ENCODE measurements around the gene PTPRN2.

Gene PTPRN2

DNA sequence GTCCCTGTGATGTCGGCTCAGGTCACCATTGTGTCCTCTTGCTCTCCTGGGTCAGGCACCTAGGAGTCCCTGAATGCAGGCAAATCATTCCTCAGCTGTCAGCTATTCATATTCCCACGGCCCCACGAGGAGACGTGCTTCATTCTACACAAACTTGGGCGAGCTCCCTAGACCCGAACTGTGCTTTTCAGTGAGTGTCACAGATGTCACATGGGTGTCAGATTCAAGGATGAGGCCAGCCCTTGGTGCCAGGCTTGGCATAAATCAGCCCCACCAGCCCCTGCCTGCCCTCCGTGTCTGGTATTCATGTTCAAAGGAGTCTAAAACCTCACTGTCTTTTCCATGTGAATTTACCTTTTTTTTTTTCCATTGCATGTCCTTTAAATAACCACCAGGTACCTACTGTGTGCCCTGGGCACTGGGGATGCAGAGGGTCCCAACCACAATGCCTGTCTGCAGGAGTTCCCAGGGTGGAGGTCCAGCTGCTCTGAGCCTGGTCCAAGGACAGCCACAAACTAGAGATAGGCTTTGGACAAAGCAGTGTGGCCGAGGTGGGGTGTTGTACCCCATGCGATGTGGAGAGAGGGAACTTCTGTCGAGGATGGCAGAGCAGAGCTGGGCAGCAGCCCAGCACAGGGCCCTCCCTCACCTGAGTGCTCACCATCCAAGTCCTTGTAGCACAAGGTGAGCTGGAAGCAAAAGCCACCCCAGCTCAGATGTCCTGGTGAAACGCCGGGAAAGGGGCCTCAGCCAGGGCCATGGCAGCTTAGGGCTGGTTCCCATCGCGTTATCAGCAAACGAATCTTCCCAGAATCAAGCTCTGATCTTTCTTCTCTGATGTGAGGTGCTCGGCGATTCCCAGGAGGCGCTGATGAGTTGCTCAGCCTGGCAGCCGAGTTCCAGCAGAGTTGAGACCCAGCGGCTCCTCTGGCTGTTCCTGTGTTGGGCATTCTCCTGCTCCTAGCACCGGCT lies 611.9 kb downstream of the PTPRN2 start:
- DNase-seq (ENCODE audit: low spot score), result no peak

DNA sequence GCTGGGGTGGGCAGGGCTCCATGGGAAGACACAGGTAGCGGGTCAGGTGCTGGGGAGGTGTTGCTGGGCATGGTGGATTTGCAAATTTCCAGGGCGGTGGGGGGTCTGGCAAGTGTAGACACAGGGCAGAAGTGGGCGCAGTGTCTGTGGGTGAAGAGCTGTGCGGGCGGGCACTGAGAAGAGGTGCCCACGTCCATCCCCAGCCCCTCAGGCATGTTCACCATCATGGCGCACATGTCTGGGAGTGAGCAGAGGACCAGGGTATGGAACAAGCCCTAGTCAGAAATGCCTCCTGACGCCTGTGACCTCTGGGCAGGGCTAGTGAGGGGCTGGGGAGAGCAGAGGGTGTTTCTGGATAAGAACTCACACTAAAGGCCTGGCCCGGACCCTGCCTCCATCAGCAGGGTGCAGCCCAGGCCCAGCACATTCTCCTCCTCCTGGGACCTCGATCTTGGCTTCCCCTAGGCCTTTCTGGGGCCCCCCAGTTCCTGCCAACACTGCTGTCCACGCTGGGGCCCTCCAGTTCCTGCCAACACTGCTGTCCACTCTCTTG lies 612.9 kb downstream of the PTPRN2 start:
- DNase-seq (ENCODE audit: low spot score), result no peak

- DNase-seq (ENCODE audit: low spot score), result no peak
These were observed 613.5 kb downstream of the PTPRN2 start for GRCh38 chr7:157973971-157974677.

DNA sequence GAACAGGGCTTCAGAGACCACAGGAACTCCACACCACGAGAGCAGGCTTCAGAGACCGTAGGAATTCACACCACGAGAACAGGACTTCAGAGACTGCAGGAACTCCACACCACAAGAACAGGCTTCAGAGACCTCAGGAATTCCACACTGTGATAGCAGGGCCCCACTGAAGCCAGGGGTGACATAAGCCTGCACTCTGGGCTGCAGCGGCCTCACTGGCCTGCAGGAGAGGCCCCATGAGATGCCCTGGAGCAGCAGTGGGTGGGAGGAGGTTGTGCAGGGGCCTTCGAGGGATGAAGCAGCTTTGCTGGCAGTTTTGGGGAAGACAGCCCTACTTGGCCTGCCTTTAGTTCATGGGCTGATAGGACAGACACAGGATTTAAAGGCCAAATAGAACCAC lies 614.7 kb downstream of the PTPRN2 start:
- no peak for DNase-seq (ENCODE audit: low spot score)

DNA sequence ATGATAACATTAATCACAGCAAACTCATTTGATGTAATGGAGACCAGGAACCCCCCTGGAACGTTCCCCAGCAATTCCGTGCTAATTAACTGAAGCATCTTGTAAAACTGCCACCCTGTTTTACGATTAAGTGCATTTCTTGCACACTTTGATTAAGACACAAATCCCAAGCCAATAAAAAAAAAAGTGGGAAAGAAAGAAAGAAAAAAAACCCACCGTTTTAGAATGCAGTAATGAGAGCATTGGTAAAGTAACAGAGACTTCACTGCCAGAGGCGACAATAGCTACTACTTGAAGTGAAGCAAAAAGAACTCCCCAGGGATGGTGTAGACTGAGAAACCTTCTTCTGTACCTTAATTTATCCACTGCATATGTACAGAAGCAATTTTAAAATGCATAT lies 616.1 kb downstream of the PTPRN2 start:
- no peak for DNase-seq (ENCODE audit: low spot score)

GRCh38 chr7:157970744-157971143 lies 616.9 kb downstream of the PTPRN2 start:
- peak; percentile 48 for DNase-seq (ENCODE audit: low spot score)

- no peak for DNase-seq (ENCODE audit: low spot score)
These were observed 617.6 kb downstream of the PTPRN2 start for GRCh38 chr7:157969995-157970394.

DNA sequence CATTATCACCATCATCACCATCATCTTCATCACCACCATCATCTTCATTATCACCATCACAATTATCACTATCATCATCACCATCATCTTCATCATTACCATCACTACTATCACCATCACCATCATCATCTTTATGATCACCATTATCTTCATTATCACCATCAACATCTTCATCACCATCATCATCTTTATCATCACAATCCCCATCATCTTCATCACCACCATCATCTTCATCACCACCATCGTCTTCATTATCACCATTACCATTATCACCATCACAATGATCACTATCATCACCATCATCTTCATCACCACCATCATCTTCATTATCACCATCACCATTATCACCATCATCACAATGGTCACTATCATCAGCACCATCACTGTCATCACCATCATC lies 621.1 kb downstream of the PTPRN2 start:
- DNase-seq (ENCODE audit: low spot score), result no peak

GRCh38 chr7:157964521-157964920 lies 623.1 kb downstream of the PTPRN2 start:
- DNase-seq (ENCODE audit: low spot score), result no peak

- DNase-seq (ENCODE audit: low spot score), result no peak
These were observed 623.6 kb downstream of the PTPRN2 start for GRCh38 chr7:157964016-157964415.

DNA sequence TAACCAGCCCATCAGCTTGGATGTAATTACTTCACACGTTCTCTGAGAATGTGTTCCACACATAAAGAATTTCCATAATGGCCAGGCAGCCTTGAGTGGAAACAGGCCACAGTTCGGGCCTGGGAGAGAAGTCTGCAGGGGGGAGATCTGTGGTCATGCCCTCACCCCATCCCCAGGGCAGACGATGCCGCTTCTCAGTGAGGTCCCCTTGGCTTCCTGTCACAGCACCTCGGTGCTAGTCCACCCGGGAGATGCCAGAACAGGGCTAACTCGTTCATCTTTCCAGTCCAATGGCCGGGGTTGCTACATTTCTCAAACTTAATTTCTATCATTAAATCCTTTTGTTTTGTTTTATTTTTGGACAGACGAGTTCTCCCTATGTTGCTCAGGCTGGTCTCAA lies 624.1 kb downstream of the PTPRN2 start:
- no peak for DNase-seq (ENCODE audit: low spot score)

- no peak for DNase-seq (ENCODE audit: low spot score)
These were observed 624.9 kb downstream of the PTPRN2 start for GRCh38 chr7:157962458-157963306.

DNA sequence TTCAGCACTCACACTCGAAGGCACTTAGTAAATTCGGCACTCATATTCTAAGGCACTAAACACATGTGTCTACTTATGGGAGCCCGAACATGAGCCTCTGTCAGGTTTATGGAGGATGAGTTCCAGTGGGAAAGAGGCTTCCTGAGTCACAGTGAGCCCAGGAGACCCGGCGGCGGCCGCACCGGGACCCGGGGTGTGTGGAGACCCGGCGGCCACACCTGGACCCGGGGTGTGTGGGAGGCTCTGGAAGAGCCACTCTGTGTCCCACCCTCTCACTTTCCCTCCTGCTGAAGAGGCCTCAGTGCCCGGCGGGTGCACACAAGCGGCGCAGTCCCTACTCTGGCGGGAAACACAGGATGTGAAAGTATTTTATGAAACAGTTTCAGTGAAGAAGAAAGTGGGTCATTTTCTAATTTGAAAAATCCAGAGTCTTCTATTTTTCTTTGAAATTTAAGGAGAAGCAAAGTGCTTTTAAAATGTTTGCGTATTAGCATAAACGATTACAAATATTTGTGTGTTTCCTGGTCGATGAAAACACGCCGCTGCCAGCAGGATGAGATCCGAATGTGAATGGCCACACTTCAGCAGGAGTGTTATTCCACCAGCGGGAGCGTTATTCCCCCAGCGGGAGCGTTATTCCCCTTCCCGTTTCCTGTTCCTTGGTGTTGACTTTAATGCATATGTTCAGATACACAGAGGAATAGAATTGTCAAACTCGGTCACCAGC lies 625.7 kb downstream of the PTPRN2 start:
- no peak for DNase-seq (ENCODE audit: low spot score)

- DNase-seq (ENCODE audit: low spot score), result no peak
These were observed 632.1 kb downstream of the PTPRN2 start for GRCh38 chr7:157955348-157955999.

DNA sequence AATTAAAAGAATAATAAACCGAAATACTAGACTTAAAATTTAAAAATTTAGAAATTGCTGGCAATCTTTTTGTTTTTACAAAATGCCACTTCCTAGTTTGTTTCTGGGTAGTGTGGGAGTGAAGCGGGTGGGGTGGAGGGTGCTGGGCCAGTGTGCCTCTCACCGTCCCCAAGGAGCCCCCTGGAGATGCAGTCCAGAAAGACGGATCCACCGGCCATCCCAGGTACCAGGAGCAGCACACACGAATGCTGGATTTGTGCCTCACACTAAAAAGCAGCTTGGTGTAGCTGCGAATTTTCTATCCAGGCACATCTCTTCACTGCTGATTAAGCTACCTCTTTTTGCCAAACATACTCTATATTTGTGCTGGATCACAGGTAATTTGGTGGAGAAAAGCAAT lies 632.7 kb downstream of the PTPRN2 start:
- no peak for DNase-seq (ENCODE audit: low spot score)

- DNase-seq (ENCODE audit: low spot score), result no peak
These were observed 634.6 kb downstream of the PTPRN2 start for GRCh38 chr7:157952841-157953645.

- no peak for DNase-seq (ENCODE audit: low spot score)
These were observed 635.5 kb downstream of the PTPRN2 start for GRCh38 chr7:157952050-157952667.

DNA sequence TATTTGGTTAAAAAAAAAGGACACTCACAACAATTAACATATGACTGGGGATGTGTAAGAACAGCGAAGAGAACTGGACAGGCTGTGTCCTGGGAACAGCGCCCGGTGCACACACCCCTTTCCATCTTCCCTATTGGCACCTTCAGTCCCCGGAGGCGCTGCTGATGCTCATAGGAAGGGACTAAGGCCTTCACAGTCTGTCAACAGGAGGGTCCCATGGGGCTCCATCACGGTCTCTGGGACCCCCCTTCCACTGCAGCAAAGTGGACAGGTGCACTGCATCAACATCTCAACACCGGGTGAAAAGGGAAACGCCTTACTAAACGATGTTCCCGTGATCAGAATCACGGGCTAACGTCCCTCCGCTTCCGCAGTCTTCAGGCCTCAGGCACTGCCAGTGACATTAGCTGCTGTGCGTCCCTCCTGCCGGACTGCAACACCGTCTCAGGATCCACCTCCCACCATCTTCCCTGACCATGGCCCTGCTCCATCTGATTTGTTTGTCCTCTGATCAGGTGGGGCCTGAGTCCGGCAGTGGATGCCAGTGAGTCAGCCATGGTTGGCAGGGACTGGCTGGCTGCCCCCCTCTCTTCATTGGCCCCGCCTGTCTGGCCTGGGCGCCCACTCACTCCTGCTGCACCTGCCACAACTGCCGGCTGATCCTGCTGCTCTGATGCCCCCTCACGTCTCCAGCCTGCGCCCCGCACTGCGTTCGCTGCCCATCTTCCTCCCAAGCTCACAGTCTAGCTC lies 636.1 kb downstream of the PTPRN2 start:
- no peak for DNase-seq (ENCODE audit: low spot score)

DNA sequence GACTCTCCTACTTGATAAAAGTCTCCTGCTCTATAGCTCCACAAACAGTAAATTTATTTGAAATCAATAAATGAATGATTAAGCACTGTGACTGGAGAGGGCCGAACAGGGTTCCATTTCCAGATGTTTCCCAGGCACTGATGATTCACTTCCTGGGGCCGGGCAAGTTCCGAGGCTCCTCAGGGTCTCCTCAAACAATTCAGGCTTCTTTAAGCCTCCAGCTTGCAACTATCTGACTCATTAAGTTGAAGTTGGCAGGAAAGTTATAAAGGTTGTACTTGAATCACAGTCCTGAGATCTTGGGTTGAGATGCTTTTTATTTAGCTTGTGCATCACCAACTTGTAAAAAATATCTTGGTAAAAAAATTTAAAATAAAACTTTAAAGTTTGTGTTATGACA lies 637.9 kb downstream of the PTPRN2 start:
- DNase-seq (ENCODE audit: low spot score), result no peak

Measured in putamen (tissue), 1 donor.